Measurements from ENCODE around the gene RPL15.

DNA sequence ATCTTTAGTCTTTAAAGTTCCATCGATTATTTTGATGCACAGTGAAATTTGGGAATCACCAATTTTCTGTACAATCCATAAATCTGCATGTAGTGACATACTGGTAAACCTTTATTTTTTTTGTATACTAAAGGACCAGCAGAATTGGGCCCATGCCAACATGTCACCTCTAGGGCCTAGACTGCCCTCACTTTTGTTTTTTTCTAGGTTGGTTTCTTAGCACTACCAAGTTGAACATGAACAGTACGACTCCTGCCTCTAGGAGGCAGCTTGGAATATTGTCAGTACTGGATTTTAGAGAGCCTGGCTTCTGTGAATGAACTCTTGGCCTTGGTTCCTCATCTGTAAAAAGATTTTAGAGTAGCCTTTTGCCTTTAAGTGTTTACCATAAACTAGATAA, 32.5 kb upstream of the RPL15 start:
- TF ChIP-seq, protein P1, sequence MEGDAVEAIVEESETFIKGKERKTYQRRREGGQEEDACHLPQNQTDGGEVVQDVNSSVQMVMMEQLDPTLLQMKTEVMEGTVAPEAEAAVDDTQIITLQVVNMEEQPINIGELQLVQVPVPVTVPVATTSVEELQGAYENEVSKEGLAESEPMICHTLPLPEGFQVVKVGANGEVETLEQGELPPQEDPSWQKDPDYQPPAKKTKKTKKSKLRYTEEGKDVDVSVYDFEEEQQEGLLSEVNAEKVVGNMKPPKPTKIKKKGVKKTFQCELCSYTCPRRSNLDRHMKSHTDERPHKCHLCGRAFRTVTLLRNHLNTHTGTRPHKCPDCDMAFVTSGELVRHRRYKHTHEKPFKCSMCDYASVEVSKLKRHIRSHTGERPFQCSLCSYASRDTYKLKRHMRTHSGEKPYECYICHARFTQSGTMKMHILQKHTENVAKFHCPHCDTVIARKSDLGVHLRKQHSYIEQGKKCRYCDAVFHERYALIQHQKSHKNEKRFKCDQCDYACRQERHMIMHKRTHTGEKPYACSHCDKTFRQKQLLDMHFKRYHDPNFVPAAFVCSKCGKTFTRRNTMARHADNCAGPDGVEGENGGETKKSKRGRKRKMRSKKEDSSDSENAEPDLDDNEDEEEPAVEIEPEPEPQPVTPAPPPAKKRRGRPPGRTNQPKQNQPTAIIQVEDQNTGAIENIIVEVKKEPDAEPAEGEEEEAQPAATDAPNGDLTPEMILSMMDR (IDR thresholded peaks at IDR 0.05) = peak in 2 of 7 experiments; percentile 3 to 6
- TF ChIP-seq POLR2A (IDR thresholded peaks at IDR 0.05) = no peak
